HepG2 (cell line): ENCODE data around the gene TOX4. TPM values are rescaled to one million over a fixed set of nuclear protein-coding genes. Genes with fewer than 3 reads are reported as not detected.

Source experiments
- EED ChIP-seq: sonication (generic); formaldehyde crosslinking; IDR thresholded peaks from 2 replicates; pipeline ENCODE4 v1.5.0; 2020; ENCODE audit warnings: mild to moderate bottlenecking, missing genetic modification reagents
- HCFC1 ChIP-seq: fragments of 150-350 bp; IDR thresholded peaks from 2 replicates; pipeline ENCODE4 v1.6.1; 2014; ENCODE audit warnings: low read depth, low read length
- RARG ChIP-seq: sonication (generic); formaldehyde crosslinking; IDR thresholded peaks from 2 replicates; pipeline ENCODE4 v1.4.0; 2020; ENCODE audit warnings: low read depth, mild to moderate bottlenecking, missing genetic modification reagents
- ZNF550 ChIP-seq: sonication (generic); formaldehyde crosslinking; IDR thresholded peaks from 2 replicates; pipeline ENCODE4 v1.4.0; 2020; ENCODE audit warnings: mild to moderate bottlenecking, missing genetic modification reagents, borderline replicate concordance
- ZNF724P ChIP-seq: sonication (generic); formaldehyde crosslinking; IDR thresholded peaks from 2 replicates; pipeline ENCODE4 v1.8.0; 2022; ENCODE audit warnings: missing genetic modification reagents, borderline replicate concordance
- ZNF782 ChIP-seq: sonication (generic); formaldehyde crosslinking; IDR thresholded peaks from 2 replicates; pipeline ENCODE4 v1.4.0; 2020; ENCODE audit warnings: missing genetic modification reagents, mild to moderate bottlenecking, borderline replicate concordance
- polyA plus RNA-seq, 8 experiments: library from polyadenylated mRNA; depleted of rRNA in 3 of 8; stranded (reverse) in 7 of 8; unstranded in 1 of 8; fragments of >200 nt; fragmentation: Illumina TruSeq in 4 of 8; extraction: Trizol in 4 of 8; gene quantifications; 2 replicates each; pipeline versions ENCODE4 v1.2.1 to v1.2.3, GENCODE V29; 2011 to 2016; ENCODE audit warnings: low read depth in 4 of 8, missing spikeins in 1 of 8, mixed read lengths in 1 of 8; ENCODE audit not compliant: insufficient read depth in 1 of 8
- total RNA-seq, 5 experiments: library from RNA; depleted of rRNA; stranded (reverse); fragments of >200 nt; fragmentation: Illumina TruSeq; extraction: Trizol; gene quantifications; 2 replicates each; pipeline ENCODE4 v1.2.3, GENCODE V29; 2016; ENCODE audit warnings: low read depth in 1 of 5
- TF ChIP-seq, protein P1 (sequence below): sonication (generic); formaldehyde crosslinking; IDR thresholded peaks from 2 replicates; pipeline ENCODE4 v1.4.0; 2020; ENCODE audit warnings: missing genetic modification reagents
- TF ChIP-seq, protein P2 (sequence below): sonication (generic); formaldehyde crosslinking; IDR thresholded peaks from 2 replicates; pipeline ENCODE4 v1.5.0; 2020; ENCODE audit warnings: mild to moderate bottlenecking, missing genetic modification reagents, borderline replicate concordance
- TF ChIP-seq, protein P3 (sequence below): sonication (generic); formaldehyde crosslinking; IDR thresholded peaks from 2 replicates; pipeline ENCODE4 v1.4.0; 2020; ENCODE audit warnings: missing genetic modification reagents
- TF ChIP-seq, protein P4 (sequence below): sonication (generic); formaldehyde crosslinking; IDR thresholded peaks from 2 replicates; pipeline ENCODE4 v1.8.0; 2022; ENCODE audit warnings: missing genetic modification reagents, mild to moderate bottlenecking, moderate library complexity, borderline replicate concordance

Gene TOX4
- total and polyA plus RNA-seq, 2 of the 13 experiments (the other 11 are each of a cell fraction or from before 2014, with no cell fraction given) = 71.8 to 163 TPM

DNA sequence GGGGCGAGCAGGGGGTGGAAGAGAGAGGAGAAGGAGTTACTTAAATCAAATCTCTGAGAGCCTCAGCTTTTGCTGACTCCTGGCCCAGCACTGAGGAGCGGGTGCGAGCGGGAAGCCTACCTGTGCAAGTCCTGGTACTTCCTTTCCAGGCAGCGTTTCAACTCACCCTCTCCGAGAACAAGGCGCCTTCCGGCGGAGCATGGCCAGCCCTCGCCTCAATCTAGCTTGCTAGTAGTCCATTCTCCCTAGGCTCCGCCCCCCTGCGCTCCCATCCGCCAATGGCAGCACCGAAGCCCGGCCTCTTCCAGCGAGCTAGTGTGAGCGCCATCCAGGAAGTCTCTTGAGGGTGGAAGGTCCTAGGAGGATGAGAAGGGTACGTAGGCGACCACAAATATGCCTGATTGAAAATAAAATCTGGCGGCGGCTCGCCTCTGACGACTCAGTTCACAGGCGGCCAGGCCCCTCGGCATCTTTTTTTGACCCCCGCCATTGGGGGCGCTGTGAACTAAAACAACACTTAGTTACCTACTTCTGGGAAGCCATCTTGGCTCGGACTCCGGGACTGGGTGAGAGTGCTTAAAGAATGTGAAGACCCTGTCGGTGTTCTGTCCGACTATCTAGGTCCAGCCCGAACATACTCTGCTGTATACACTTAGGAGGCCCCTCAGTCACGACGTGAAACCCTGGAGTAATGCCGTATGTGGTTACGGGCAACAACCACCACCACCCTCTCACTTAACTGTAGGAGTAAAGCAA, 20.9 kb upstream of the TOX4 start, which contains the start of gene CHD8 (continued):
- TF ChIP-seq, protein P1, sequence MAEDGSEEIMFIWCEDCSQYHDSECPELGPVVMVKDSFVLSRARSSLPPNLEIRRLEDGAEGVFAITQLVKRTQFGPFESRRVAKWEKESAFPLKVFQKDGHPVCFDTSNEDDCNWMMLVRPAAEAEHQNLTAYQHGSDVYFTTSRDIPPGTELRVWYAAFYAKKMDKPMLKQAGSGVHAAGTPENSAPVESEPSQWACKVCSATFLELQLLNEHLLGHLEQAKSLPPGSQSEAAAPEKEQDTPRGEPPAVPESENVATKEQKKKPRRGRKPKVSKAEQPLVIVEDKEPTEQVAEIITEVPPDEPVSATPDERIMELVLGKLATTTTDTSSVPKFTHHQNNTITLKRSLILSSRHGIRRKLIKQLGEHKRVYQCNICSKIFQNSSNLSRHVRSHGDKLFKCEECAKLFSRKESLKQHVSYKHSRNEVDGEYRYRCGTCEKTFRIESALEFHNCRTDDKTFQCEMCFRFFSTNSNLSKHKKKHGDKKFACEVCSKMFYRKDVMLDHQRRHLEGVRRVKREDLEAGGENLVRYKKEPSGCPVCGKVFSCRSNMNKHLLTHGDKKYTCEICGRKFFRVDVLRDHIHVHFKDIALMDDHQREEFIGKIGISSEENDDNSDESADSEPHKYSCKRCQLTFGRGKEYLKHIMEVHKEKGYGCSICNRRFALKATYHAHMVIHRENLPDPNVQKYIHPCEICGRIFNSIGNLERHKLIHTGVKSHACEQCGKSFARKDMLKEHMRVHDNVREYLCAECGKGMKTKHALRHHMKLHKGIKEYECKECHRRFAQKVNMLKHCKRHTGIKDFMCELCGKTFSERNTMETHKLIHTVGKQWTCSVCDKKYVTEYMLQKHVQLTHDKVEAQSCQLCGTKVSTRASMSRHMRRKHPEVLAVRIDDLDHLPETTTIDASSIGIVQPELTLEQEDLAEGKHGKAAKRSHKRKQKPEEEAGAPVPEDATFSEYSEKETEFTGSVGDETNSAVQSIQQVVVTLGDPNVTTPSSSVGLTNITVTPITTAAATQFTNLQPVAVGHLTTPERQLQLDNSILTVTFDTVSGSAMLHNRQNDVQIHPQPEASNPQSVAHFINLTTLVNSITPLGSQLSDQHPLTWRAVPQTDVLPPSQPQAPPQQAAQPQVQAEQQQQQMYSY (CRISPR knock-in tag) = no peak
- TF ChIP-seq HCFC1 (peak; percentile 71), EED (CRISPR knock-in tag) (peak; percentile 27; the same call in 1 of the 2 replicates), ZNF550 (CRISPR knock-in tag) (0 out of 2 replicates have a peak, but pooled peaks have one; percentile 64), ZNF724P (CRISPR knock-in tag) (0 out of 2 replicates have a peak, but pooled peaks have one; percentile 42), RARG (CRISPR knock-in tag) (no peak), ZNF782 (no peak; the same call in 1 of the 2 replicates)
- TF ChIP-seq, protein P2, sequence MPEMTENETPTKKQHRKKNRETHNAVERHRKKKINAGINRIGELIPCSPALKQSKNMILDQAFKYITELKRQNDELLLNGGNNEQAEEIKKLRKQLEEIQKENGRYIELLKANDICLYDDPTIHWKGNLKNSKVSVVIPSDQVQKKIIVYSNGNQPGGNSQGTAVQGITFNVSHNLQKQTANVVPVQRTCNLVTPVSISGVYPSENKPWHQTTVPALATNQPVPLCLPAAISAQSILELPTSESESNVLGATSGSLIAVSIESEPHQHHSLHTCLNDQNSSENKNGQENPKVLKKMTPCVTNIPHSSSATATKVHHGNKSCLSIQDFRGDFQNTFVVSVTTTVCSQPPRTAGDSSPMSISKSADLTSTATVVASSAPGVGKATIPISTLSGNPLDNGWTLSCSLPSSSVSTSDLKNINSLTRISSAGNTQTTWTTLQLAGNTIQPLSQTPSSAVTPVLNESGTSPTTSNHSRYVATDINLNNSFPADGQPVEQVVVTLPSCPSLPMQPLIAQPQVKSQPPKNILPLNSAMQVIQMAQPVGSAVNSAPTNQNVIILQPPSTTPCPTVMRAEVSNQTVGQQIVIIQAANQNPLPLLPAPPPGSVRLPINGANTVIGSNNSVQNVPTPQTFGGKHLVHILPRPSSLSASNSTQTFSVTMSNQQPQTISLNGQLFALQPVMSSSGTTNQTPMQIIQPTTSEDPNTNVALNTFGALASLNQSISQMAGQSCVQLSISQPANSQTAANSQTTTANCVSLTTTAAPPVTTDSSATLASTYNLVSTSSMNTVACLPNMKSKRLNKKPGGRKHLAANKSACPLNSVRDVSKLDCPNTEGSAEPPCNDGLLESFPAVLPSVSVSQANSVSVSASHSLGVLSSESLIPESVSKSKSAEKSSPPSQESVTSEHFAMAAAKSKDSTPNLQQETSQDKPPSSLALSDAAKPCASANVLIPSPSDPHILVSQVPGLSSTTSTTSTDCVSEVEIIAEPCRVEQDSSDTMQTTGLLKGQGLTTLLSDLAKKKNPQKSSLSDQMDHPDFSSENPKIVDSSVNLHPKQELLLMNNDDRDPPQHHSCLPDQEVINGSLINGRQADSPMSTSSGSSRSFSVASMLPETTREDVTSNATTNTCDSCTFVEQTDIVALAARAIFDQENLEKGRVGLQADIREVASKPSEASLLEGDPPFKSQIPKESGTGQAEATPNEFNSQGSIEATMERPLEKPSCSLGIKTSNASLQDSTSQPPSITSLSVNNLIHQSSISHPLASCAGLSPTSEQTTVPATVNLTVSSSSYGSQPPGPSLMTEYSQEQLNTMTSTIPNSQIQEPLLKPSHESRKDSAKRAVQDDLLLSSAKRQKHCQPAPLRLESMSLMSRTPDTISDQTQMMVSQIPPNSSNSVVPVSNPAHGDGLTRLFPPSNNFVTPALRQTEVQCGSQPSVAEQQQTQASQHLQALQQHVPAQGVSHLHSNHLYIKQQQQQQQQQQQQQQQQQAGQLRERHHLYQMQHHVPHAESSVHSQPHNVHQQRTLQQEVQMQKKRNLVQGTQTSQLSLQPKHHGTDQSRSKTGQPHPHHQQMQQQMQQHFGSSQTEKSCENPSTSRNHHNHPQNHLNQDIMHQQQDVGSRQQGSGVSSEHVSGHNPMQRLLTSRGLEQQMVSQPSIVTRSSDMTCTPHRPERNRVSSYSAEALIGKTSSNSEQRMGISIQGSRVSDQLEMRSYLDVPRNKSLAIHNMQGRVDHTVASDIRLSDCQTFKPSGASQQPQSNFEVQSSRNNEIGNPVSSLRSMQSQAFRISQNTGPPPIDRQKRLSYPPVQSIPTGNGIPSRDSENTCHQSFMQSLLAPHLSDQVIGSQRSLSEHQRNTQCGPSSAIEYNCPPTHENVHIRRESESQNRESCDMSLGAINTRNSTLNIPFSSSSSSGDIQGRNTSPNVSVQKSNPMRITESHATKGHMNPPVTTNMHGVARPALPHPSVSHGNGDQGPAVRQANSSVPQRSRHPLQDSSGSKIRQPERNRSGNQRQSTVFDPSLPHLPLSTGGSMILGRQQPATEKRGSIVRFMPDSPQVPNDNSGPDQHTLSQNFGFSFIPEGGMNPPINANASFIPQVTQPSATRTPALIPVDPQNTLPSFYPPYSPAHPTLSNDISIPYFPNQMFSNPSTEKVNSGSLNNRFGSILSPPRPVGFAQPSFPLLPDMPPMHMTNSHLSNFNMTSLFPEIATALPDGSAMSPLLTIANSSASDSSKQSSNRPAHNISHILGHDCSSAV (CRISPR knock-in tag) = no peak
- TF ChIP-seq, protein P3, sequence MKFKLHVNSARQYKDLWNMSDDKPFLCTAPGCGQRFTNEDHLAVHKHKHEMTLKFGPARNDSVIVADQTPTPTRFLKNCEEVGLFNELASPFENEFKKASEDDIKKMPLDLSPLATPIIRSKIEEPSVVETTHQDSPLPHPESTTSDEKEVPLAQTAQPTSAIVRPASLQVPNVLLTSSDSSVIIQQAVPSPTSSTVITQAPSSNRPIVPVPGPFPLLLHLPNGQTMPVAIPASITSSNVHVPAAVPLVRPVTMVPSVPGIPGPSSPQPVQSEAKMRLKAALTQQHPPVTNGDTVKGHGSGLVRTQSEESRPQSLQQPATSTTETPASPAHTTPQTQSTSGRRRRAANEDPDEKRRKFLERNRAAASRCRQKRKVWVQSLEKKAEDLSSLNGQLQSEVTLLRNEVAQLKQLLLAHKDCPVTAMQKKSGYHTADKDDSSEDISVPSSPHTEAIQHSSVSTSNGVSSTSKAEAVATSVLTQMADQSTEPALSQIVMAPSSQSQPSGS (CRISPR knock-in tag) = peak; percentile 79; the same call in 1 of the 2 replicates
- TF ChIP-seq, protein P4, sequence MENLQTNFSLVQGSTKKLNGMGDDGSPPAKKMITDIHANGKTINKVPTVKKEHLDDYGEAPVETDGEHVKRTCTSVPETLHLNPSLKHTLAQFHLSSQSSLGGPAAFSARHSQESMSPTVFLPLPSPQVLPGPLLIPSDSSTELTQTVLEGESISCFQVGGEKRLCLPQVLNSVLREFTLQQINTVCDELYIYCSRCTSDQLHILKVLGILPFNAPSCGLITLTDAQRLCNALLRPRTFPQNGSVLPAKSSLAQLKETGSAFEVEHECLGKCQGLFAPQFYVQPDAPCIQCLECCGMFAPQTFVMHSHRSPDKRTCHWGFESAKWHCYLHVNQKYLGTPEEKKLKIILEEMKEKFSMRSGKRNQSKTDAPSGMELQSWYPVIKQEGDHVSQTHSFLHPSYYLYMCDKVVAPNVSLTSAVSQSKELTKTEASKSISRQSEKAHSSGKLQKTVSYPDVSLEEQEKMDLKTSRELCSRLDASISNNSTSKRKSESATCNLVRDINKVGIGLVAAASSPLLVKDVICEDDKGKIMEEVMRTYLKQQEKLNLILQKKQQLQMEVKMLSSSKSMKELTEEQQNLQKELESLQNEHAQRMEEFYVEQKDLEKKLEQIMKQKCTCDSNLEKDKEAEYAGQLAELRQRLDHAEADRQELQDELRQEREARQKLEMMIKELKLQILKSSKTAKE (CRISPR knock-in tag) = no peak
